GM12864 (cell line): ENCODE results near the gene ADAM15.

ENCODE experiments used
- DNase-seq: peaks from one replicate; pipeline ENCODE4 v3.0.0-alpha.2; 2011; ENCODE audit warnings: low read depth
- H3K4me3 ChIP-seq: 2 replicates; pipeline ENCODE4 v1.5.1; 2011; ENCODE audit warnings: mild to moderate bottlenecking, low read depth, low read length, control low read depth
- TF ChIP-seq, protein P1 (sequence below): IDR thresholded peaks from 2 replicates; pipeline ENCODE4 v1.5.1; 2011; ENCODE audit warnings: low read depth, mild to moderate bottlenecking, moderate library complexity, low read length, control low read depth, inconsistent platforms; ENCODE audit errors: missing control alignments

ADAM15 gene

DNA sequence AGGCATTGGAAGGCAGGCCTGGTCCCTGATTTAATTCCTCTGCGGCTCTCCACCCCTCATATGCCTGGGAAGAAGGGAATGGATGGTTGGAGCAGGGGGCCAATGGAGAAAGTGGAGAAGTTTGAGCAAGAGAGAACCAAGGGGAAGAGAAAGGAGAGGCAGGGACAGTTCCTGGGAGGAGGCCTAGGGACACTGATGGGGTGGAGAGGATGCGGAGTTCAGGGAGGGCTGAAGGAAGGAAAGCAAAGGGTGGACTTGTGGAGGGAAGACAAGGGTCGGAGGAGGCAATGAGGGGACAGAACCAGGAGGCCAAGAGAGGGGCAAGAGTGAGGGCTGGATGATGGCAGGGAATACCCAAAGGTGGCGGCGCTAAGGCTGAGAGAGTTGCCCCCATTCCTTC lies 41.4 kb upstream of the ADAM15 start:
- no peak overlapping the region for H3K4me3 ChIP-seq
- no peak for DNase-seq
- TF ChIP-seq, protein P1, sequence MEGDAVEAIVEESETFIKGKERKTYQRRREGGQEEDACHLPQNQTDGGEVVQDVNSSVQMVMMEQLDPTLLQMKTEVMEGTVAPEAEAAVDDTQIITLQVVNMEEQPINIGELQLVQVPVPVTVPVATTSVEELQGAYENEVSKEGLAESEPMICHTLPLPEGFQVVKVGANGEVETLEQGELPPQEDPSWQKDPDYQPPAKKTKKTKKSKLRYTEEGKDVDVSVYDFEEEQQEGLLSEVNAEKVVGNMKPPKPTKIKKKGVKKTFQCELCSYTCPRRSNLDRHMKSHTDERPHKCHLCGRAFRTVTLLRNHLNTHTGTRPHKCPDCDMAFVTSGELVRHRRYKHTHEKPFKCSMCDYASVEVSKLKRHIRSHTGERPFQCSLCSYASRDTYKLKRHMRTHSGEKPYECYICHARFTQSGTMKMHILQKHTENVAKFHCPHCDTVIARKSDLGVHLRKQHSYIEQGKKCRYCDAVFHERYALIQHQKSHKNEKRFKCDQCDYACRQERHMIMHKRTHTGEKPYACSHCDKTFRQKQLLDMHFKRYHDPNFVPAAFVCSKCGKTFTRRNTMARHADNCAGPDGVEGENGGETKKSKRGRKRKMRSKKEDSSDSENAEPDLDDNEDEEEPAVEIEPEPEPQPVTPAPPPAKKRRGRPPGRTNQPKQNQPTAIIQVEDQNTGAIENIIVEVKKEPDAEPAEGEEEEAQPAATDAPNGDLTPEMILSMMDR: no peak

DNA sequence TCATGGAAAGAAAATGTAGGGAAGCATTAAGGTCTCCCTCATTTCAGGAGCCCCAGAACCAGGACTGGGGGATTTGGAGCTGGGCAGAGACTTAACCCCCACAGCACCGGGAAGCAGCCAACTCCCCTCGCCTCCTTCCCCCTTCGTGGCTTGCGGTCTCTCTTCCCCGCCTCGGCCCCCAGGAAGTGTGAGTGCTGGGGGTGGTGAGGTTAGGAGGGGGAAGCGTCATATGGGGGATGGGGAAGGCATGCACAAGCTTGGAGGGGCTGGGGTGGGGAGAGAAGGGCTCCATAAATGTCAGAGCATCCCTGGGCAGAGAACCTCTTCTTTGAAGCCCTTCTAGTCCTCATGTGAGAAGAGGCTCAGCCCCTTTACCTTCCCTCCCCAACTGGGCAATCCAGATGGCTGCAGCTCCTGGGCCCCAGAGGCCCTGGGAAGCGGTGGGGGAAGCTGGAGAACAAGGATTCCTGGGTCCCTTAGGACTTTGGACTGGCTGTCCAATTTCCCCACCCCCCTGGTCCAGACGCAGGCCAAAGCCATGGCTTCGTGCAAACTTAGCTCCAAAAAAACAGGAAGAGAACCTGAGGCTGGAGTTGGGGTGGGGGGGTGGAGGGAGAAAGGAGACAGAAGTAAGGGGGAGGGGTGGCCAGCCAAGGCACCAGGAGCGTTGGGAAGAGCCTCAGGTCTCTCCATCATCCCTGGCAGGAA lies 40.8 kb upstream of the ADAM15 start:
- TF ChIP-seq, protein P1: no peak
- no peak for DNase-seq
- H3K4me3 ChIP-seq: no peak overlapping the region

DNA sequence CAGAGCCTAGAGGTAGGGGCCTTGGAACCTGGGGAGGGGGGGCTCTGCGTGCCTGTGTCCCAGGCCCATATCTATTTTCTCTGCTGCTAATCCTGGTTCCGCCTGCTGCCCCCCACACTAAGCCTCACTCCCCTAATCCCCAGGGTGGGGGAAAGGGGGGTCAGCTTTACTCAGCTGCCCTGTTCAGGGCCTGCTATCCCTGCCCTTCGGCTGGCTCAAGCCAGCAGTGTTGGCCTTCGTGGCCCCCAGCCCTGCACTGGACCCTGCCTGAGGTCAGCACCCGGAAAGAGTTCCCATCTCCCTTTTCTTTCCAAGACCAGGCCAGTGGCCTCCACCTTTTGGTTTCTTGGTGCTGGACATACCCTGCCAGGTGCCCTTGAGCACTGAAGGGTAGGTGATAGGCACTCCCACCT lies 40.1 kb upstream of the ADAM15 start:
- TF ChIP-seq, protein P1: no peak
- H3K4me3 ChIP-seq: no peak overlapping the region

DNA sequence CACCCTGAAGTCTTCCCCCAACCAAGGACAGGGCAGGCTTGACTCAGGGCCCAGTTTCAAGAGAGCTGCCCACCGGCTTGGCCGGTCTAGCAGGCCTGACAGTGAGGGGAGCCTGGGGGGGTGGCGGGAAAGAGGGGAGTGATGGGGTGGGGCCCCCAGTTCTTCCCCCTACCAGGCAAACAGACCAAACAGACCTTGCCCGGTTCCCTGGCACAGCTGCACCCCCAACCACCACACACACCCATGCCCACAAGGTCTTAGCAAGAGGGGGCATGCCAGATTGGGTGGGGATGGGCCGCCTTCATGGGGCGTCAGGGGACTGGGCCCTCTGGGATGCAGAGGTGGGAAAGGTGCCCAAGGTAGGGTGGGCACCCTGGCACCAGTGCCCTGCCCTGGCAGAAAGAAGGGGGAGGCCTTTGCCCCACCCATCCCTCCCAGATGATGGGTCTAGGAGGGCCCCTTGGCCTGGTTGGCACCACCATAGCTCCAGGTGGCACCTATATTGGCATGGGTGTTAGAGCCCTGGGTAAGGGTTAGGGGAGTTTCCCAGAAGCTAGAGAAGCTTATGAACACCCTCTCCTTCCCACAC lies 39.6 kb upstream of the ADAM15 start:
- DNase-seq: no peak
- TF ChIP-seq, protein P1: no peak
- H3K4me3 ChIP-seq: no peak overlapping the region

More for the DNA sequence above, 40.1 kb upstream of the ADAM15 start:
- DNase-seq: no peak

DNA sequence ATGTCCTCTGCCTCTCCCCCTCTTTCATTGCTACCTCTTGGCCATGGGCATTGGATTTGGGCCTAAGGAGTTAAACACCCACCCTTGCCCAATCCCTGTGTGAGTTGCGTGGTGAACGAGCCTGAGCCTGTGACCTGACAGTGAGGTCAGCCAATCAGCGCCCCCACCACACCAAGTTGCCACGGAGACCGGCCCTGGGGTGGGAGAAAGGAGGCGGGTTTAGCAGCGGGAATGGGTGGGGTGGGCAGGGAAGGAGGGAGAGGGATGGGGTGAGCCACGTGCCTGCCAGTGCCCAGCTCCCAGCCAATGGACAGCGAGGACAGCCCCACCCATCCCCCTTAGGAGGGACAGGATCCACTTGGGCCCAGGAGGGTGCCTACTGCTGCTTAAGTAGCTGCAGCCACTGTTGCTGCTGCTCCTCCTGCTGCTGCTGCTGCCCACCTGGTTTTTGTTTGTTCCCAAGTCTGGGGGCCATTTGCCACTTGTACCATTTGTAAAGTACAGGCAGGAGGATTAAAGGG lies 39.0 kb upstream of the ADAM15 start:
- H3K4me3 ChIP-seq: no peak overlapping the region
- TF ChIP-seq, protein P1: no peak
- no peak for DNase-seq

DNA sequence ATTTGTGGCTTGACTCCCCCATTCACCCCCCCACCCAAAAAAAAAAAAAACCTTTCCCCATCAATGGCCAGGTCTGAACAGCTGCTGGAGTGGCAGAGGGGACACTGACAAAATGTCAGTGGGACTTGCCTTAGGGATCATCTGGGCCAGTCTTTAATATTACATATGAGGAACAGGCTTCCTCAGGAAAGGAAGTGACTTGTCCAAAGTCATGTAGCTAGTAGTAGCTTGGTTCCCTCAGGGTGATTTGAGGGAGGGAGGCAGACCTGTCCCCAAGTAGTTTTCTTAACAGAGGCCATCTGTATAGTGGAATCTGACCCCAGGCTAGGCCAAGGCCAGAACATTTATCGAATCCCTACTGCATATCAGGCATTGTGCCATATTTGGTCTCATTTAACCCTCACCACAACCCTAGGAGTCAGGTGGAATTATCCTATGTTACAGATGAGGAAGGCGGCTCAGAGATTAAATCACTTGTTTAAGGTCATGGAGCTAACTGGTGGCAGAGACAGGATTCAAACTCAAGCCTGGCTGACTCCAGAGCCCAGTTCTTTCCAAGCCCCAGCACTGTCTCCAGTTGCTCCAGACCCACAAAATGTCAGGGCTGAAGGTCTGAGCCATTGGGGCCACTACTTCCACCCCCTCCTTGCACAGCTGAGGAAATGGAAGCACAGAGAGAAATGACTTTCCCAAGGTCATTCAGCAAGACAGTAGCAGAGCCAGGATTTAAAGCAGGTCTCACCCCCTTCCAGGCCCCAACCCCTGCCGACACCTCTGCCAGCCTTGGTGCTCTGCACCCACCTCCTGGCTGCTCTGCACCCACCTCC lies 38.1 kb upstream of the ADAM15 start:
- no peak for DNase-seq
- TF ChIP-seq, protein P1: no peak
- H3K4me3 ChIP-seq: no peak overlapping the region
